Skeletal muscle tissue (tissue), 4 donors: ENCODE data around the gene FMN1. TPM values are rescaled to one million over a fixed set of nuclear protein-coding genes. Genes with fewer than 3 reads are reported as not detected.

ENCODE experiments used
- H3K27ac ChIP-seq: one replicate; pipeline ENCODE4 v1.7.0; 2013; ENCODE audit warnings: mild to moderate bottlenecking, low read depth, low read length, inconsistent platforms
- H3K27me3 ChIP-seq, 3 donors: one replicate each; pipeline ENCODE4 v1.7.0; 2013; ENCODE audit warnings: low read length in 3 of 3; ENCODE audit not compliant: control insufficient read depth in 3 of 3, insufficient read depth in 3 of 3
- H3K36me3 ChIP-seq, 3 donors: one replicate each; pipeline ENCODE4 v1.7.0; 2013; ENCODE audit warnings: low read length in 3 of 3; ENCODE audit not compliant: control insufficient read depth in 3 of 3, insufficient read depth in 3 of 3
- H3K4me1 ChIP-seq, 3 donors: one replicate each; pipeline ENCODE4 v1.7.0; 2013; ENCODE audit warnings: low read length in 3 of 3, mild to moderate bottlenecking in 3 of 3; ENCODE audit not compliant: control insufficient read depth in 3 of 3, insufficient read depth in 3 of 3
- H3K4me3 ChIP-seq, 3 donors: one replicate each; pipeline ENCODE4 v1.7.0; 2013; ENCODE audit warnings: low read length in 3 of 3
- H3K9ac ChIP-seq, 3 donors: one replicate each; pipeline ENCODE4 v1.7.0; 2013; ENCODE audit warnings: low read length in 3 of 3, mild to moderate bottlenecking in 3 of 3, moderate library complexity in 2 of 3, low read depth in 1 of 3
- H3K9me3 ChIP-seq, 3 donors: one replicate each; pipeline ENCODE4 v1.7.0; 2013; ENCODE audit warnings: low read length in 3 of 3; ENCODE audit not compliant: control insufficient read depth in 3 of 3
- total RNA-seq: library from RNA; depleted of rRNA; stranded (reverse); fragments of >200 nt; gene quantifications from one replicate; pipeline ENCODE4 v1.2.3, GENCODE V29; 2014
- donor health status: Osteomylitis.

Gene FMN1
- total RNA-seq, 1 donor from 2014 or later, result 3.7 TPM

DNA sequence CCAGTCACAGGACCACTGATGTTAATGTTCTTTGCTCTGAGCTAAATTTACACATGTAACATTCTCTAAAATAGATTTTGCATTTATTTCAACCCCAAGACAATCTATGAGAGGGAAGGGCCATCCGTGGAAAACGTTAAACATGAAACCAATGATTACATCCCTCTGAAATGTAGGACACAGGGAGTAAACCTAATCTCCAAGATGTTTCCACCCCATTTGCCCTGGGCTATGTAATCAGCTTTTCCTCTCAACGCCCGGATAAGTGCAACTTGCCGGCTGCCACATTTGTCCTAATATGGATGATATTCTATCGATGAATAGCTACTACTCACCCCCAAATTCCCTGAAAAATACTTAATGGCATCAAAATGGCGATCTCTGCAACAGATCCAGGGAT is 6.4 kb upstream of the FMN1 start:
- H3K4me3 ChIP-seq, result peak overlapping the region in 1 of 3 donors; percentile 61
- peaks cover 6 to 7% (median 7%) of the 10 kb centered on the region in 3 donors for H3K4me1 ChIP-seq
- H3K27ac ChIP-seq, result no peak overlapping the region
- no peaks in the 10 kb centered on the region for H3K36me3 ChIP-seq
- no peaks in the 10 kb centered on the region for H3K27me3 ChIP-seq
- H3K9ac ChIP-seq, result no peak overlapping the region
- H3K9me3 ChIP-seq, result no peaks in the 10 kb centered on the region

DNA sequence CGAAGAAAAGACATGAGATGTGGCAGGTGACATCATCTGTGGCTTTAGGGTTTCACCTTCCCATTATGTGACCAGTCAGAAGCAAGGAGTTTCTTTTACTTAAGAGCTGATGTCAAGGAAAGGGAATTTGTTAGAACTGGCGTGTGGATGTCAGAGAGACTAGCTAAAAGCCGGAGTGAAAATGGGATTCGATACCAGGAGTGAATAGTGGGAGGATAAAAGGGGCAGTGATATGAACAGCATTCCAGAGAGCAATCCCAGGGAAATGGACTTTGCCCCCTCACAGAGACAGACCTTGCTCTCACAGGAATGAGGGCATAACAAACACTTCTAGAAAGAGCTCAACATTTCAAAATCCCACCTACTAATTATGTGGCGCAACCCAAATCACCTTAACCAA is 5.9 kb upstream of the FMN1 start:
- no peak overlapping the region for H3K4me3 ChIP-seq
- H3K27me3 ChIP-seq, result no peaks in the 10 kb centered on the region
- H3K4me1 ChIP-seq, result peaks cover 7 to 9% (median 7%) of the 10 kb centered on the region in 3 donors
- no peaks in the 10 kb centered on the region for H3K9me3 ChIP-seq
- no peak overlapping the region for H3K27ac ChIP-seq
- H3K9ac ChIP-seq, result no peak overlapping the region
- H3K36me3 ChIP-seq, result no peaks in the 10 kb centered on the region

DNA sequence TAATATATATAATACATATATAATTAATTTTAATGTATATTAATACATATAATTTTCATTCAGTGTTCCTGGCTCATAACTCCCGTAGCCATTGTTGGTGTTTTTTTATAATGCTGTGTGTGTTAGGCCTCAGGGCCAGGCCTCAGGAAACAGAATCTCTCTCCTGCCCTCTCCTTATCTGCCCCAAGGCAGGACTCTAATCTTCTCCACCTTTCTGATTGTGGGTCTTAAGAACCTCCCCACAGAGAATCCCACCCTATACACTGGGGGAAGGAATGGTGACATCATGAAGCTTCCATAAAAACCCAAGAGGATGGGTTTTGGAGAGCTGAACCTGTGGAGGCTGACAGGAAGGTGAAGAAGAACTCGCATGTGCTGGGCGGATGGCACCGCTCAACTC is 4.0 kb upstream of the FMN1 start:
- Histone ChIP-seq H3K4me1 (peaks cover 13 to 22% (median 18%) of the 10 kb centered on the region in 3 donors), H3K4me3 (no peak overlapping the region), H3K27me3 (no peaks in the 10 kb centered on the region), H3K9ac (no peak overlapping the region), H3K36me3 (no peaks in the 10 kb centered on the region), H3K9me3 (no peaks in the 10 kb centered on the region), H3K27ac (no peak overlapping the region)

DNA sequence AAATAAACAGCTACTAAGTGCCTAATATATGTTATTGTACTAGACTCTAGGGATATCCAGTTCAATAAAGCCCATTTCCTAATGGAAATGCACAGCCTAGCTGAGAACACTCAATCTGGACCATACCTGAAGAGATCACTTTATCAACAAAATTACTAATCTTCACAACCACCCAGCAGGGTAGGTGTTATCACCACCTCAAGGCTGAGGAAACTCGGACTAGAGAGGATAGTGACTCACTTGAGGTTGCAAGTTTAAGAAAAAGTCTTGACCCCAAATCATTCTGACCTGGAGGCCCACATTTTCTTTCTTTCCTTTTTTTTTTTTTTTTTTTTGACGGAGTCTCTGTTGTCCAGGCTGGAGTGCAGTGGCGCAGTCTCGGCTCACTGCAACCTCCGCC is 3.1 kb upstream of the FMN1 start:
- Histone ChIP-seq H3K9me3 (no peaks in the 10 kb centered on the region), H3K36me3 (no peaks in the 10 kb centered on the region), H3K4me3 (no peak overlapping the region), H3K27me3 (no peaks in the 10 kb centered on the region), H3K9ac (no peak overlapping the region), H3K27ac (no peak overlapping the region), H3K4me1 (peaks cover 13 to 22% (median 18%) of the 10 kb centered on the region in 3 donors)

DNA sequence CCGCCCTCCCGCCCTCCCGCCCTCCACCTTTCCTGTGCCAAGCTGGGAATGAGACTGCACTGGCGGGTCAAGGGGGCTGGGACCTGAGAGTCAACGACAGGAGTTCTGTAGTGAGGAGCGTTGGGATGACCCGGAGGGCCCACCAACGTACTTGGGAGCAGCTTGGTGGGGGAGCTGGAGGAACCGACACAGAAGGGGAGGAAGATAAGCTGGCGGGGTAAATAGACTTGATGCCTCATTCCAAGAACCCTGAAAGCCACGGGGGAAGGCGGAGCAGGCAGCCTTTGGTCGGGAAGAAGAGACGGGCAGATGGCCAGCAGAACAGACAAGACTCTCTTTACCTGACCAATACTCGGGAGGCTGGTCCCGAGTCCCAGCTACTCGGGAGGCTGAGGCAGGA is 277 bp downstream of the FMN1 start:
- Histone ChIP-seq H3K4me1 (peaks cover 9 to 15% (median 11%) of the 10 kb centered on the region in 3 donors), H3K27me3 (peaks cover 0 to 3% (median 0%) of the 10 kb centered on the region in 3 donors), H3K36me3 (no peaks in the 10 kb centered on the region), H3K9me3 (no peaks in the 10 kb centered on the region), H3K9ac (no peak overlapping the region), H3K4me3 (peak overlapping the region; percentile 55 to 79 (median 67)), H3K27ac (no peak overlapping the region)

DNA sequence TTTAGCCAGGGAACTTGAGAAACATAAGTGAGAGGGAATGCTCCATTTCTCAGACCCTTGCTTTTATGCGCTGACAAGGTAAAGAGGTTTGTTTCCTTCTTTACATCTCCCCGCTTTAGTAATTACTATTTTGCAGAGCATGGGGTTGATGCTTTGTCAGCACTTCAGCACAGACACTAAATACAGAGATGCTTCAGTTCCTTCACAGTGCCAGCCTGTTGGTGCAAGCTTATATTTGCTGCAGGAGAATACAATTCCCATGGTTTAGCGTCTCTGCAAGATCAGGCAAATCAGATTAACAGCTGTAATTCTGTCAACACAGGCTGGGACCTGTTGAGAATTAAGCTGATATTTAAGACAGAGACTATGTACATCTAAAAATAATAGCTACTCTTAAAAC is 2.9 kb downstream of the FMN1 start:
- Histone ChIP-seq H3K9ac (no peak overlapping the region), H3K4me3 (no peak overlapping the region), H3K27me3 (peaks cover 0 to 3% (median 0%) of the 10 kb centered on the region in 3 donors), H3K4me1 (peaks cover 15 to 19% (median 15%) of the 10 kb centered on the region in 3 donors), H3K9me3 (no peaks in the 10 kb centered on the region), H3K36me3 (no peaks in the 10 kb centered on the region), H3K27ac (no peak overlapping the region)

DNA sequence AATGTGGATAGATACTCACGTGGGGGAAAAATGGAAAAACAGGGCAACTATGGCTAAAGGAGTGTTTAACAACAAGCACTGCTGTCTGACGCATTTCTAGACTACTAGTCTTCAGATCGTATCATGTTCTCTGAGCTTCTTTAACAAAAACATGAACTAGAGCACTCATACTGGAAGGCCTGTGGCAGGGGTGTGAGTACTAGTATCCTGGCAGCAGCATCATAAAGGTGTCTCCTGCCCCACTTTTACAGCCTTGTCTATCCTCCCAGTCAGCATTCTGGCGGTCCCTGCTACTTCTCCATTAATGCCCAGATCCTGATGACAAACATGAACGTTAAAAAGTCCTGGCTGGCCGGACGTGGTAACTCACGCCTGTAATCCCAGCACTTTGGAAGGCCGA is 4.0 kb downstream of the FMN1 start:
- H3K4me1 ChIP-seq, result peaks cover 14 to 19% (median 15%) of the 10 kb centered on the region in 3 donors
- no peaks in the 10 kb centered on the region for H3K9me3 ChIP-seq
- H3K27me3 ChIP-seq, result peaks cover 0 to 3% (median 0%) of the 10 kb centered on the region in 3 donors
- H3K4me3 ChIP-seq, result no peak overlapping the region
- no peak overlapping the region for H3K9ac ChIP-seq
- no peak overlapping the region for H3K27ac ChIP-seq
- H3K36me3 ChIP-seq, result no peaks in the 10 kb centered on the region

DNA sequence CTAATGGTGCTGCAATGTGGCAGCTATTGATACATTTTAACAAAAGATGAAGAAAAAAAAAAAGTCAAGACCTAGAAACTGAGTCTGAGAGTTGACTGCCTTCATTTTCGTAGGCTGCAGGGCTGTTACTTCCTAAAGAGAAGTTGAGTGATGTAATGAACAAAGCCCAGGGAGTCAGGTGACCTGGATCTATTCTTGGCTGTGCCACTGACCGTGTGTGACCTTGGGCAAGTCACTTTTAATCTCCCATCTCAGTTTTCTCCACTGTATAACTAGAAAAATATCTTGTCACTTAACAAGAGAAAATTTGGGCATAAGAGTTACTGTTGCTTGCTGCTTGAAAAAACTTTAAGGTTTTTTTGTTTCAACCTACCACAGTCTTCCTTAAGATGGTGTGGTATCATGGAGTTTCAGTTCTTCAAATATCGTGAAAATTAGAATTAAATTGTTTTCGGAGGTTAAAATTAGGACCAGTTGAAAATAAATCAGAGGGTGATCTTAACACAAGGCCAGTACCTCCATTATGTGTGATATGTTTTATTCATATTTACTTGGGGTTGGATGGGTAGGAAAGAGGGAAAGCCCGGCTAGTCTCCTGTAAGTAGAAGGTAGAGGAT is 5.8 kb downstream of the FMN1 start:
- Histone ChIP-seq H3K4me1 (peaks cover 0 to 12% (median 4%) of the 10 kb centered on the region in 3 donors), H3K4me3 (no peak overlapping the region), H3K36me3 (no peaks in the 10 kb centered on the region), H3K27ac (no peak overlapping the region), H3K9me3 (no peaks in the 10 kb centered on the region), H3K9ac (no peak overlapping the region), H3K27me3 (peaks cover 0 to 3% (median 0%) of the 10 kb centered on the region in 3 donors)

DNA sequence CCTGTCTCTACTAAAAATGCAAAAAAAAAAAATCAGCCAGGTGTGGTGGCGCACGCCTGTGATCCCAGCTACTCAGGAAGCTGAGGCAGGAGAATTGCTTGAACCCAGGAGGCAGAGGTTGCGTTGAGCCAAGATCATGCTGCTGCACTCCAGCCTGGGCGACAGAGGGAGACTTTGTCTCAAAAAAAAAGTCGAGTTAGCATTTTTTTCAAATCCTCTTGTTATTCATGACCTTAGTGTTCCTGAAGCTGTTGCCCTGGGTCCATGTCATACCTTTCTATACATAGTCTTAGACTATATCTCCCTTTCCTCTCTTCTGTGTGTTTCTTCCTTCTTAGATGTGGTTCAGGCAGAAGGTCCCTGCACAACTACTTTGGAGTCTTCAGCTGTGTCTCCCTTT is 6.4 kb downstream of the FMN1 start:
- Histone ChIP-seq H3K4me3 (no peak overlapping the region), H3K27me3 (peaks cover 0 to 3% (median 0%) of the 10 kb centered on the region in 3 donors), H3K4me1 (peaks cover 0 to 12% (median 4%) of the 10 kb centered on the region in 3 donors)

DNA sequence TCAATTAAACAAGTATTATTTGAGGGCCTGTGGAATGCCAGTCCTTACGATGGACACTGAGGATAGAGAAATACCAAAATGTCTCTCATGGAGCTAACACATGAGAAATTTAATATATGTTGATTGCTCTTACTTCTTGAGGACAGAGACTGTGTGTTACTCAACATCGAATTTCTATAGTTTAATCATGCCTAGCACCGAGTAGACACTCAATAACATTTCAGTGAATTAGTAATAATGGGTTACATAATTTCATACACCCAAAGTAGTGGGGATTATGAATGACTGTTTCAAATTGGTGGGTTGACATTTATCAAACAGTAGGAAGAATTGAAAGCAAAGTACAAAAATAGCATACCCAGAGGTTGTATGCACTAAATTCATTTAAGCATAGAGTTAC is 11.2 kb downstream of the FMN1 start:
- Histone ChIP-seq H3K27ac (no peak overlapping the region), H3K4me1 (peaks cover 0 to 2% (median 0%) of the 10 kb centered on the region in 3 donors), H3K27me3 (no peaks in the 10 kb centered on the region), H3K36me3 (no peaks in the 10 kb centered on the region), H3K4me3 (no peak overlapping the region), H3K9me3 (no peaks in the 10 kb centered on the region), H3K9ac (no peak overlapping the region)

More for the DNA sequence above, 6.4 kb downstream of the FMN1 start:
- Histone ChIP-seq H3K9me3 (no peaks in the 10 kb centered on the region), H3K27ac (no peak overlapping the region), H3K36me3 (no peaks in the 10 kb centered on the region), H3K9ac (no peak overlapping the region)
